ENCODE data around the gene SIK2. TPM values are rescaled to one million over a fixed set of nuclear protein-coding genes. Genes with fewer than 3 reads are reported as not detected.

Gene SIK2
- total RNA-seq, 1 donor from 2014 or later = 13.8 TPM

DNA sequence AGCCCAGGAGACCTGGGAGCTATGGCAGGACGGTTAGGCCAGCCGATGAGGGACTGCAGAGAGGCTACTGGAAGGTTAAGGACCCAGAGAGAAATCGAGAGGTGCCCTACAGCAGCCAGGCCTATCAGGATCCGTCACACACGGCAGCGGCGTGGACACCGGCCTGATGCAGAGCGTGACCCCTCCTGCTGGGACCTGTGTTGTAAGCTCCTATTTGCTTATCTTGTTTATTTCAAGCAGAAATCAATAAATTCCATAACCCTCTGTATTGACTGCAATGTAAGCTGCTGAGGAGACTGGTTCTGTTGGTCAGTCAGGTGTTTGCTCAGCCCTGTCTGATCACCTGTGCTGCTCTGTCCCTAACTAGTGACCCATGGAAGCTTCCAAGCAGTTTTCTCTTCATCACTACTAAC is 124.1 kb downstream of the SIK2 start:
- no peak for DNase-seq (ENCODE audit: extremely low read depth, low read depth, low spot score)

DNA sequence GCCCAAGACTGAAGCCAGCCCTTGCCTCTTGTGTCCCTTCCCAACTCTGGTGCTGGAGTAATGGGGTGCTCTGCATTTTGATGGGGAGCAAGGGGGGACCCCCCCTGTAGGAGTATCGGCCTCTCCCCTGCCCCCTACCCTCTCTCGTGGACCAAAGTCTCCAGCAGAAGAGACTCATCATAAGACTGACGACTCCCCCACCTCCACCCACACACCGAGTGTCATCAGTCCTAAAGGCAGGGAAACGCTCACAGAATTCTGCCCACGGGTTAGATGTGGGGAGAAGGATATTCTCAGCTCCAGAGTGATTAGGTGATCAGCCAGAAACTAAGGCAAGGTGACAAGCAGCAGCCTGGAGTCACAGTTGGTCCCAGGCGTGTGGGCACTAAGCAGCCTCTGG is 125.2 kb downstream of the SIK2 start:
- no peak for DNase-seq (ENCODE audit: extremely low read depth, low read depth, low spot score)

DNA sequence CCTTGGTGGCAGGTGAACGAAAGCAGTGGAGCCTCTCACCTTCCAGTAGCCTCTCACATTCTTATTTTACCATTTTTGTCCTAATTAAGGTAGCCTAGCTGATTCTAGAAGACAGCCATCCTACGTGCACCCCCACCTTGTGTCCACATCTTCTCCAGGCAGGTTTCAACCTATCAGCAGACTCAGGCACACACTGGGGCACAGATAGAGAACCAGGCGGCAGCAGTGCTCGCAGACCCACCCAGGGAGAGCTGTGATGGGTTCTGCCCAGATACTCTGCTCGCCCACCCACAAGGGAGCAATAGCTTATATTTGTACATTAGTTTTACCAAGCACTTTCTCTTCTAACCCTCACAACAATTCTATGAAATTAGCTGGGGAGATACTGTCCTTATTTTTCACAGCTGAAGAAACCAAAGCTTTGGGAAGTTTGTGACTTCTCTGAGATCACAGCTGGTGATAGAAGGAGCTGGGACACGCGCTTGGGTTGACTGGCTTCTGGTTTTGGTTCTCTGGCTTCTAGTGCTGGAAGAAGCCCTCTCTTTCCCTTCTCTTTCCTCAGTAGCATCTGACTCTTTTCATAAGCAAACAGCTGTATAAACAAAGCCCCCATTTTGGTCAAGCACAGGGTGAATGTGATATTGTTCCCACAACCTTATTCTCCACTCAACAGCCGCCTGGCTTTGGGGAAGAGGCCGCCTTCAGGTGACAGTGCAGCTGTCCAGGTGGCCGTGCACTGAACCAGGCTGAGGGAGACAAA is 127.0 kb downstream of the SIK2 start:
- no peak for DNase-seq (ENCODE audit: extremely low read depth, low read depth, low spot score)

DNA sequence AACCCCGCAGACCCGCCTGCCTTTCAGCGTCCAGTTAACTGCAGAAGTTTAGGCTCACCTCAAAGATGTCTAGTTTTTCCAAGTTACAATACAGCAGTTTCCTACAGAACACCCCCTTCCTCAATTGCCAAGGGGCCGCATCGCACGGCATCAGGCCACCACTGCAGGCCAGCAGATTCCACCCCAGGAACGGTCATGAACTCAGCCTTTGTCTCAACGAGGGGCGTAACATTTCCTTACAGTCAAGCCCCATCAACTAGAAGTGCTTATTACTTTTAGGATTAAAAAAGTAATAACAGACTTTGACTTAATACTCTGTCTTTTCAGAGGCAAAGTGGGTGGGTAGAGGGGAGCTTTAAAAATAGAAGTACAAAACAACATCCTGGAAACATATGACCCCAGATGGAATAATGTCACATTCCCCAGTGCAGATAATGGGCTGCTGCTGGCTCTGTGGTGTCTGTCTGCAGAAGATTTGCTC is 127.6 kb downstream of the SIK2 start:
- no peak for DNase-seq (ENCODE audit: extremely low read depth, low read depth, low spot score)

DNA sequence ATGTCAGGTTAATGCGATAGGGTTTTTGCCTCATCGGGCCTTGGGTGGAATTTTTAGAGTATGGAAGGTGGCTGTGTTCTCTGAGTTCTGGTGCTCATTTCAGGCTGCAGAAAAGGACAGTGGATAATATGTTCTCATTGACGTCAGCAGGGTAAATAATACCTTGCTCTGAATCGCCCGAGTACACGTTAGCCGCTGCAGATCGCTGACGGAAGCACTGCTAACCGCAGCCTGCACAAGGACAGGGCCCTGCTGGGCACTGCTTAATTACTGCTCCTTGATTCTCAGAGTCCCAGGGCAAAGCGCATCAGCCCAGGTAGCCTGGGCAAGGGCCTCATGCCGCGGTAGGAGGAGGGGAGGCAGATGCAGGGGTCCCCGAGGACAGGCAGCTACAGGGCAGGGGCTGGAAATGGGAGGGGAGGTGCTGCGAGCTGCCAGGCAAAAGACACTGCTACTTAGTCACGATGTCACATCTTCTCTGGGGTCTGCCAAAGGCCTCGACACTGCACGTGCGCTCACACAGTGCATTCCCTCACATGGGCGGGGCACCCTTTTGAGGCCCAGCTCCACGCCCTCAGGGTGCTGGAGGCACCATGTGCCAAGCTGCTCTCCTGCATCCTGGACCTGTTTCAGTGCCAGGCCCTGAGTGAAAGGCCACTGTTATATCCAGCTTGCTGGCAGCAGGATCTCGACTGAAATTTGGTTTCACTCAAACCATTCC is 128.8 kb downstream of the SIK2 start:
- DNase-seq (ENCODE audit: extremely low read depth, low read depth, low spot score) = no peak

DNA sequence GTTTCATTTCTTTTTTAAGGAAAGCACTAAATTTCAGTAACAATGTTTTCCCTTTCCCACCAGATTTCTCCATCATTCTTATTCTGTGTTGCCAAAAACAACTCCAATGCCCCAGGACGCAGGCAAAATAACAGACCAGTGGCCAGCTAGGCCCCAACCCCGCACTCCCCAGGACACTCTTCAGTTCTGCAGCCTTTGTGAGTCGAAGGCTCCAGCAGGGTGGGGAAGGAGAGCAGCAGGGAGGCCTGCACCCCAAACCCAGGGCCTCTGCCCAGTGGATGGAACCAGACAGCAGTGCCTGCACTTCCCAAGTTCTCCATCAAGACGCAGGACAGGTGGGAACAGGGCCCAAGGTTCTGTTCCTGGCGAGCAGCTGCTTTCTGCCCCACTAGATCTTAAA is 129.6 kb downstream of the SIK2 start:
- no peak for DNase-seq (ENCODE audit: extremely low read depth, low read depth, low spot score)

DNA sequence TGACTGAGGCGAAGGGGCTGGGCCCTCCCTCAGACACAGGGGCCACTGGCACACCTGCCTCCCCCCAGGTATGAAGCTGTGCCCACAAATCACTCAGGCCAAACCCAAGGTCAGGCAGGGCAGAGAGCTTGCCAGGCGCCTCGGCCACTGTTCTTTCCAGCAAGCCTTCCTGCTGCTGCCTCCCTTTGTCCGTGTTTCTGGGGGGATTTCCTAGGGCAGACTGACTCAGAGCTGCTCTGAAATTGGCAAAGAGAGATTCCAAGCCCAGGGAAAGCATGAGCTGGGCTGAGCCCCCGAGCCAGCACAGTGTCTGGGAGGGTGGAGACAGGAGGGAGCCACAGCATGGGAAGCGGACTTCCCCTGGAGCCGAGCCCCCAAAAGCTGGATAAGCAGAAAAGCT is 130.8 kb downstream of the SIK2 start:
- no peak for DNase-seq (ENCODE audit: extremely low read depth, low read depth, low spot score)

DNA sequence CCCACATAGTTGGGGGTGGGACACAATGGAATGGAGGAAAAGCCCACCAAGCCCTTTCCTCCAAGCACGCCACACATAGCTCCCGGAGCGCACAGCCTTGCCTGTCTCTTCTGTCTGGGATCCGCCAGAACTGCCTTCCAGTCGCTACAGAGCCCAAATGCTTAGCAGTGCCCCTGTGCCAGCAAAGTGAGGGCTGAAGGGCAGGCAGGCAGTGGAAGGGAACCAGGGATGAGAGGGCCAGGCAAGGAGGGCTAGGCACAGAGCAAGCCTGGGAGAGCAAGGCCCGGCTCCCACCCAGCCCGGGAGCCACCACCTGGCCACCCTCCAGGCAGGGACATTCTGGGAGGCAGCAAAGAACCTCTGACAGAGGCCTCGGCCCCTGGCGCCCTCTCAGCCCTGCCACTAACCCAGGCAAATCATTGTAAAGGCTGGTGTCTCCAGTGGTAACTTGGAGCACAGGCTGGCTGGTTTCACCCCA is 131.4 kb downstream of the SIK2 start:
- no peak for DNase-seq (ENCODE audit: extremely low read depth, low read depth, low spot score)

DNA sequence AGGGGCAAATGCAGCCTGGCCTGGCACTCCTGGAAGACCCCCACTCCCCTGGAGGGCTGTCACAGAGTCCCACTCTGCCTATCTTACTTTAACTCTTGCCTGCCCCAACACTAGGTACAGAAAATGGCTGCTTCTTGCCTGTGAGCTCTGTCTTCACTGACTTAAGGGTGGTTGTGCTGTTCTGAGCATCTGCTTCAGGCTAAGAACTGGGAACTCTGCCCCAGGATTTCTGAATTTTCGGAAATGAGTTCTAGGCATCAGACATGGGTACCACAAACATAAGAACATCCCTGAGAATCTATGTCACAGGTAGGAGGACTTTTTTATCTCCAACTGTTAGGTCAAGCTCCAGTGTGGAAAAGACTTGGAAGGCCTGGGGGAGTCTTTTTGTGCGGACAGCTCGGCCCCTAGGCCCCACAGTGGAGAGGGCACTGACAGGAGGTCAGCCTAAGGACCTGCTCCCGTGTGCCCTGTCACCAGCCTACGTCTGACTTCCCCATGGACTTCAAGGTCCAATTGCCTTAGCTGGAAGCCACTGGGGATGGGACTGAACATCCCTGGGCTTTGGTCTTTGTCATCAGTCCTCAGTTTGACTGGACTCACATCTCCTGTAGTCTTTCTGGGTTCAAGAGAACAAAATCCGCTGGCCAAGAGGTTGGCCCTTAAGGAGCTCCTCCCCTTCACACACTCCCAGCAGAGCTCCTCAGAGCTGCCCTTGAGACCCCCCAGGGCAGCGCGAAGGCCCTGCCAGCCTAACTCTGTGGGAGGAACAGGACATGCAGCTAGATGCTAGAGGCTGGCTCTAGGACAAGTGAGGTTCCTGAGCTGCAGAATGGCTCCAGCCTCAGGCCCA is 132.1 kb downstream of the SIK2 start:
- no peak for DNase-seq (ENCODE audit: extremely low read depth, low read depth, low spot score)

DNA sequence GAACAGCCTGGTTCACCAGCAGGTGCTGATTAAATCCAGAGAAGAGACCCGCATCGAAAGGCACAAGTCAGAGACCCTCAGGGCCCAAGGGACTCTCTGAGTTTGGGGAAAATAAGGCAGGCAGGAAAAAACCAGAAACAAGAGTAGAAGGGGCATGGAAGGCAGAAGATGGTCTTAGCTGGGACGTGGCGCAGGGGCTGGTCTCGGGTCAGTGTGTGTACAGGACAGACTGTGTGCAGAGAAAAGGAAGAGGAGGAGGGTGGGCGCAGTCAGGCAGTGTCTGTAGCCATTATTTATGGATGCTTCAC is 132.7 kb downstream of the SIK2 start:
- no peak for DNase-seq (ENCODE audit: extremely low read depth, low read depth, low spot score)

DNA sequence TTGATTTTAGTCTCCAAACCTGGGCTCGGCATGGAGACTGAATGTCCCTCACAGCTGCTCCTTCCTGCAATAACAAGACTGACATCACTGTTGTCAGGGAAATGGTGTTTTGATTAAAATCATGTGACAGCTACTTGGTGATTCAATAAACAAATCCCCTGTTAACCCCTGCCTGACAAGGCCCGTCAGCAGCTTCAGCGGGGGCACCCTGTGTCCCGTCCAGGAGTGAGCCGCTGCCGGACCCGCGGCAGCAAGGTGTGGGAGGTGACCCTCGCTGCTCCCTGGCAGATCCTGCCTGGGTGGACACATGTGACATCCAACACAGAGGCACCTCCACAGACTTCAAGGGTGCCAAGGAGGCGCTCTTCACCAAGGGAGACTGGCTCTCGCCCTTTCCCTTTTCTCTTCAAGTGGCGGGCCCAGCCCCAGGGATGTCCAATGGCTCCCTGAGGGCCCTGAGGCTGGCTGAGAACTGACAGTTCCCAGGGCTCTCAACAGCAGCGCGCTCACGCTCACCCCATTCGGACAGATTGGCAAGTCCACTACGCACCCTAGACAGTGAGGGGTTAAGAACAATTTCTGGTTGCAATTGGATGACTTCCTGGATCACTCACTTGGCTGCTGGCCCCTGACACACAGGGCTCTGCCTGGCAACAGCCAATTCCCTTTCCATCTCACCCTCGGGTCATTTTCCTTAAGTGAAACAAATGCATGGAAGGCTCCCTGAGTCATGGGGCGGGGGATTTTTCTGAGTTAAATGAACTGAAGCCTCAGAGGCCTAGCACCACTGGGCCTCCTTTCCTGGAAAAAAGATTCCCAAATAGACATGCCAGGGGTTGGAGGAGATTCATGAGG is 133.2 kb downstream of the SIK2 start:
- DNase-seq (ENCODE audit: extremely low read depth, low read depth, low spot score) = peak; percentile 95

DNA sequence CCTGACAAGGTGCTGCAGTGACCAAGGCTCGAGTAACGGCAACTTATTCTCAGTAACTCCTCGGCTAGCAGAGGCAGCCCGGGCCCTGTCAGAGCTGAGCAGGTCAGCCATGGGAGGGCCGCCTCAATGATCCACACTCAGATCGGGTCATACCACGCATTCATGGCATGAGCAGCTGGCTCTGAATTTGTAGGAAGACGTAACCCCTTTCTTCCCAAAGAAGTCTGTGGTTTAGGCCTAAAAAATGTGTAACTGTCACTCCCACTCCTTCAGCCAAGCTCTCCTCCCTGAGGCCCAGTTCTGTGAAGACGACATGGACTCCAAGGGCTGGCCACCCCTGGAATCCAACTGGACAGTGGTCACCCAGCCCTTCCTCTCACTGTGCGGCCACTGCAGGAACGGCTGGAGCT is 133.9 kb downstream of the SIK2 start:
- DNase-seq (ENCODE audit: extremely low read depth, low read depth, low spot score) = no peak

DNA sequence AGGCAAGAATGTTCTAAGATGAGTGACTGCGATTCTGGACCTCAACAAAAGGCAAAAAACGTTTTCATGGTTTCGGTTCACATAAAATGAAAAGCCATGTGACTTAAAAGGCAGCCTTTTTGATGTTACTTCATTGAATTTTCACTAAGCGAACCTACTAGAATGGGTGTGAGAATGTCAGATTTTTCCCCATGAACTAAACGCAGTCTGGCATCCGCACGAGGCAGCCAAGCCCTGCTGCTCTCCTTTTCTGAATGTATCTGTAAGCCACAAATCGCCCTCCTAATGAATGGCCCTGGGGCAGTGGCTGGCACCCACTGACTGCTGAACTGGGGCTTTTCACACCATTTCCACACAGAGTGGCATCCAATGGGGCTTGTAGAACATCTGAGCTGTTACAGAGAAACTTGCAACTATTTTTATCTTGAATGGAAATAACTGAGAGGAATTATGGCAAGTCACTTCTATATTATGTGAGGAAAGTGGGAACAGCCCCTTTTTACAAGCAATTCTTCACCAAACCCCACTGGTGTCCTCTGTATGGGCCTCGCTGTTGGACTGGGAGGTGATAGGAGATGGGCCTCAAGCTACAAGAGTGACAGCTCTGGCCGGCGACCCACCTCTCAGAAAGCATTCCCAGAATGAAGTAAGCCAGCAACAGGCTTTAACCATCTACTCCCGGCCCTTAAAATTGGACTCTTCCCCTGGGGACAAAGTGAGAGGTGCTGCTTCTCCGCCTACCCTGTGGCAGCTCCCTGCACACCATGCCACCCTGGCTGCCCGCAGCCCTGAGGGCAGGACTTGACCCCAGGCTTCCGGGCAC is 134.6 kb downstream of the SIK2 start:
- no peak for DNase-seq (ENCODE audit: extremely low read depth, low read depth, low spot score)

DNA sequence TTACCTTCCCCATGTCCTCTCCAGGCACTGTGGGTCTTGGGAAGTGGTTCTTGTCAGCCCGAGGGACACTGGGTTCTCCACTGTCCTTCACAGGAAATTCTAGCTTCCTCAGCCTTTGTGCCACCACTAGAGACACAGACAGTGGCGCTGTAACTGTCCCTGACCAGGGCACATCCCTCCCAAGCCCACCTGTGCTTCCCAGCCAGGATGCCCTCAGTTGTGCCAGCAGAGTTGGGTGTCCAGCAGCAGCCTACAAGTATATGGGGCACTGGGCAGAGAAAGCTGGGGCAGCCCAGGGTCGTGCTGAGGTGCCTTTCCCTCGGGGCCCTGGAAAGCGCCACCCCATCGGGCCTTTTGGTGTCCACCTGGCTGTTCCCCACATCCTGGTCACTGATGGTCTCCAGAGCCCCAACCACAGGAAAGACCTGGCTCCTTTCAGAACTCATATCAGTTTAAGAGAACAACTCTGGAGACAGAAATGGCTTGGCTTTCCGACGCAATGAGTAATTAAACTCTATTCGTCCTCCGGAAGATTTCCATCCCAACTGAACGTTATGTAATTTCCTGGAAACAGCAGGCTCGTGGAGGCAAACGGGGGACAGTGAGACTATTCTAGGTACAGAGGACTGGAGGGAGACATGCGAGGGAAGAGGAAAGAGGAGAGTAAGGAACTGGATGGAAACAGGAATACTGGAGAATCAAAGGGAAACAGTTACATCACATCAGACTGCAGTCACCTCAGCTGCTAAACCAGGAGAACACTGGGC is 135.4 kb downstream of the SIK2 start:
- no peak for DNase-seq (ENCODE audit: extremely low read depth, low read depth, low spot score)

DNA sequence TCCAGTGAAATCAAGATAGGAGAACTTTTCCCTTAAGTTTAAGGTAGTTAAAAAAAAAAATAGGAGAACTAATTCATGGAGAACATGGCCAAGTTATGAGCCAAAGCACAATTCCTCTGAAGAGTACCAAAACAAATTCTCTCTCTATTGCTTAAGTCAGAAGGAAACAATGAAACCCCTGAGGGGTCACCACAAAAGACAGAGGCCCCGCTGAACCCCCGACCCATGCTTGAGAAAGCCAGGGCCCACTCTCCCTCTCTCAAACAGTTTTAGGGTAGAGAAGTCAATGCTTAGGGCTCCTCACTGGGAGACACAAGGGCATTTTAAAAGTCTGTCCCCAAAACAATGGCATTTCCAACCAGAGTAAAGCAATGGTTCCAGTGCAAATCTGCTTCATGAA is 137.1 kb downstream of the SIK2 start:
- no peak for DNase-seq (ENCODE audit: extremely low read depth, low read depth, low spot score)

DNA sequence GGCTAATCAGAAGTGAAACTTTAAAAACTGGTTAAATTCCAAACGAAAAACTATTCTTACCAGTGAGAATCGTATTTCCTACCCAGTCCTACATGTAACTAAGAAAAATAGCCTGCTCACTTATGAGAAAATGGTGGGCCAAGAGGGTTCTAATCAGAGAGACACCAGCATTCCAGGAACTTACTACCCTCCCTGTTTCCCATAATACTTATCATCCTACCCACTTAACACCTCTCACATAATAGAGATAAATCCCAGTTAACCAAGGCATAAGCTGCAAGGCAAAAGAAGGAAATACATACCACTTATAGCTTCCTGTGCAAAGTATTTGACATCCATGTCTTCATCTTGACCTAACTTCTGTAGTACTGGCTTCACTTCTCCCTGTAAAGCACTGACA is 139.5 kb downstream of the SIK2 start:
- DNase-seq (ENCODE audit: extremely low read depth, low read depth, low spot score) = no peak

DNA sequence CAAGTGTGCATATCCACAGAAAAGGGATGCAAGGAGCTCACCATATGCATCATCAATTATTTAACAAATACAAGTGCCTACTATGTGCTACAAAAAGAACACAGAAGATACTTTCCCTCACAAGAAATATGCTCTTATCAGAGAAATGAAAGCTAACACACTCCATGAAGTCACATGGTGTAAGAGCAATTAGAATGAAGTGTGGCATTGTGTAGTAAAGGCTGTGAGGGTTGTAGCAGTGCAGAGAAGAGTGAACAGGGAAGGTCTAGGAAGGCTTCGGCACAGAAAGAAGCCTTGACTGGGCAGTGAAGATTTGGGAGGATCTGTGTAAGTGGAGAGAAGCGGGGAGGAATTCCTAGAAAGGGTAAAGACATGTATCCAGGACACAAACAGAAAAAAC is 141.5 kb downstream of the SIK2 start:
- DNase-seq (ENCODE audit: extremely low read depth, low read depth, low spot score) = no peak

DNA sequence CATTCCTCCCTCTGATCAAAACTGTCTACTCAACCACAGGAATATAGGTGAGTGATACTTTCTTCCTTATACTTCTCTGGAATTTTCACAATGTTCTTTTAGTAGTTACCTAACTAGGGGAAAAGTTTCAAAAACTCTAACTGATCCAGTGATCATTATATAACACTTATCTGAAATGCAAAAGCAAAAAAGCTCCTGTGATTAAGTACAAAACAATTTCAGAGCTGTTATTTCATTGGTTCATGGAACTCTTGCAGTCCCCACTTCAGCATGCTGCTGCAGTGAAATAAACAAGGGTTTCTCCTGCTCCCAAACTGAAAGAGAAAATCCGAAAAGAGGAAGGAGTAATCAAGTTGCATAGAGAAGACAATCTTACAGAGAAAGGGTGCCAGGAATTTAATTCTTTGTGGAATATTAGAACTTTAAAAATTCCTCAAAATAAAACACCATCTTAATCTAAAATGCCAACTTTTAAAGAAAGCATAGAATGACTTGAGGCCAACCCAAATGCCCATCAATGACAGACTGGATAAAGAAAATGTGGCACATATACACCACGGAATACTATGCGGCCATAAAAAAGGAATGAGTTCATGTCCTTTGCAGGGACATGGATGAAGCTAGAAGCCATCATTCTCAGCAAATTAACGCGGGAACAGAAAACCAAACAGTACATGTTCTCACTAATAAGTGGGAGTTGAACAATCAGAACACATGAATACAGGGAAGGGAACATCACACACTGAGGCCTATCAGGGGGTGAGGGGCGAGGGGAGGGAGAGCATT is 143.7 kb downstream of the SIK2 start:
- DNase-seq (ENCODE audit: extremely low read depth, low read depth, low spot score) = no peak

All from glomerular endothelial cell (primary cell).